Cardiac fibroblast (primary cell): ENCODE measurements around the gene CTDSPL2.
"Not testable (repeated sequence)": the region's sequence is repeated elsewhere in the genome, so short reads cannot be mapped to it uniquely, and the experiment has no call there.

Experiments used
- DNase-seq, 2 donors: peaks; one replicate each; pipeline versions ENCODE4 v3.0.0 to v3.0.0-alpha.2; 2010; ENCODE audit warnings: low read depth in 2 of 2
- H3K4me3 ChIP-seq, 2 donors: replicated peaks in 1 of 2; 1 replicate in 1 of 2; 2 replicates in 1 of 2; pipeline ENCODE4 v1.5.1; 2011; ENCODE audit warnings: low read depth in 2 of 2, low read length in 2 of 2, mild to moderate bottlenecking in 2 of 2, moderate library complexity in 1 of 2
- CTCF ChIP-seq: IDR thresholded peaks from one replicate; pipeline ENCODE4 v1.5.1; 2011; ENCODE audit warnings: low read depth, mild to moderate bottlenecking, low read length, inconsistent platforms

Gene CTDSPL2

GRCh38 chr15:44529864-44530604 is 102.6 kb downstream of the CTDSPL2 start:
- no peak for DNase-seq
- TF ChIP-seq CTCF, result no peak
- H3K4me3 ChIP-seq, result no peak overlapping the region

- no peak for TF ChIP-seq CTCF
- DNase-seq, result no peak
- H3K4me3 ChIP-seq, result no peak overlapping the region
Measured at GRCh38 chr15:44530653-44531052, 103.2 kb downstream of the CTDSPL2 start.

GRCh38 chr15:44532275-44532674 is 104.8 kb downstream of the CTDSPL2 start:
- H3K4me3 ChIP-seq, DNase-seq: not testable (repeated sequence)

GRCh38 chr15:44532689-44533088 is 105.3 kb downstream of the CTDSPL2 start:
- peak; percentile 13 for TF ChIP-seq CTCF
- H3K4me3 ChIP-seq, result no peak overlapping the region
- DNase-seq, result no peak

GRCh38 chr15:44535092-44535491 is 107.7 kb downstream of the CTDSPL2 start:
- no peak overlapping the region for H3K4me3 ChIP-seq
- TF ChIP-seq CTCF, result no peak
- no peak for DNase-seq

- TF ChIP-seq CTCF, result no peak
- H3K4me3 ChIP-seq, result peak overlapping the region; percentile 76 to 77
- DNase-seq, result no peak
Measured at GRCh38 chr15:44535523-44536301, 108.3 kb downstream of the CTDSPL2 start.

GRCh38 chr15:44536302-44536961 is 109.0 kb downstream of the CTDSPL2 start:
- DNase-seq, result peak in 1 of 2 donors; percentile 75
- TF ChIP-seq CTCF, result peak; percentile 51
- H3K4me3 ChIP-seq, result peak overlapping the region; percentile 76 to 77
